Measurements from ENCODE around the gene DBNL.

DNA sequence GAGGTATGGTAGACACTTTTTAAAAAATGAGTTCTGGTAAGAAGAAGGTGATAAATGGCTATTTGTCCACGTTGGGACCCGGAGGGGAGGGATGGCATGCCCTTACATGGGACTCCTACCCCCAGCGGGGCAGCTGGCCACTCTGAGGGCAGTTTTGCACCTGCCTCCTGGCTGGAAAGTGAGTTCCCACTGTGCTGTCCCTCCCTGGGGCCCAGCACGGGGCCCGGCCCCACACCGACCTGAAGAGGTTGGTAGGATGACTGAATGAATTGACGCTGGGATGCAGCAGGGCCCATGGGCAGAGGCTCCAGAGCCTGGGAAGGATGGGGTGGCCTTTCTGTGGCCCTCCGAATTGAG, 59.0 kb downstream of the DBNL start:
- TF ChIP-seq YY1 (IDR thresholded peaks at IDR 0.05; ENCODE audit: insufficient read depth, insufficient read length) (no peak), ZNF274 (IDR thresholded peaks at IDR 0.05; ENCODE audit: low read depth, low read length) (no peak), SUZ12 (IDR thresholded peaks at IDR 0.05; ENCODE audit: extremely low read depth, insufficient read depth, insufficient read length) (no peak)
